NB4 (cell line): Measurements from ENCODE around the gene MAD2L2.

Experiments
- CTCF ChIP-seq: IDR thresholded peaks from one replicate; pipeline ENCODE4 v1.5.1; 2012; ENCODE audit warnings: low read depth, low read length
- MAX ChIP-seq: IDR thresholded peaks from 2 replicates; pipeline ENCODE4 v1.6.1; 2011; ENCODE audit warnings: low read depth, low read length
- MYC ChIP-seq: IDR thresholded peaks from 2 replicates; pipeline ENCODE4 v1.6.1; 2011; ENCODE audit warnings: low read depth, low read length
- POLR2A ChIP-seq: IDR thresholded peaks from 2 replicates; pipeline ENCODE4 v1.6.1; 2011; ENCODE audit warnings: mild to moderate bottlenecking; ENCODE audit not compliant: insufficient read length; ENCODE audit errors: extremely low read depth

GRCh38 chr1:11720033-11720376, 39.1 kb upstream of the MAD2L2 start:
- TF ChIP-seq POLR2A (no peak), CTCF (no peak), MYC (no peak), MAX (no peak)
